ENCODE results near the gene RBM23.
"Not testable (repeated sequence)": the region's sequence is repeated elsewhere in the genome, so short reads cannot be mapped to it uniquely, and the experiment has no call there.

The RBM23 gene

DNA sequence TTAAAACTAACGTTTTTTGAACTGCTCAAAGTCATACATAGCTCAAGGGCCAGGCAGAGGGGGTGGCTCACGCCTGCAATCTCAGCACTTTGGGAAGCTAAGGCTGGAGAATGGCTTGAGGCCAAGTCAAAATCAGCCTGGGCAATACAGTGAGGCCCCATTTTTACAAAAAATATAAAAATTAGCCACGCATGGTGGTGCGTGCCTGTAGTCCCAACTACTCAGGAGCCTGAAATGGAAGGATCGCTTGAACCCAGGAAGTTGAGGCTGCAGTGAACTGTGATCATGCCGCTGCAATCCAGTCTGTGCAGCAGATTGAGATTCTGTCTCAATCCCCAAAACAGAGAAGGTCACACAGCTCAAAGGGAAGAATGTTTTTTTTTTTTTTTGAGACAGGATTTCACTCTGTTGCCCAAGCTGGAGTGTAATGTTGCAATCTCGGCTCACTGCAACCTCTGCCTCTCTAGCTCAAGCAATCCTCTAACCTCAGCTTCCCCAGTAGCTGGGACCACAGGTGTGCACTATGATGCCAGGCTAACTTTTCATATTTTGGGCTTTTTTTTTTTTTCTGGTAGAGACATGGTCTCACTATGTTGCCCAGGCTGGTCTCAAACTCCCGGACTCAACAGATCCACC, 2.9 kb downstream of the RBM23 start:
- no peak for DNase-seq

DNA sequence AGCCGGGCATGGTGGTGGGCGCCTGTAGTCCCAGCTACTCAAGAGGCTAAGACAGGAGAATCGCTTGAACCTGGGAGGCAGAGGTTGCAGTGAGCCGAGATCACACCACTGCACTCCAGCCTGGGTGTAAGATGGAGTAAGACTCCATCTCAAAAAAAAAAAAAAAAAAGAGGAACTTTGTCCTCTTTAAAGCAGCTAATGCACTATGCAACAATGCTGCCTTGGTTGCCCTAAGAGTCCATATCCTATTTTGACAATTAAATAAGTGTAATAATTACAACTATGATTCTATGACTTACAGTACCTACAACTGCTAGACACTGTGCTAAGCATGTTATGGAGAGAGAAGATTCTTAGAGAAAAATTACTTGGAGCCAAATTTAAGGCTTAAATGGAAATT, 4.1 kb downstream of the RBM23 start:
- not testable (repeated sequence) for DNase-seq

DNA sequence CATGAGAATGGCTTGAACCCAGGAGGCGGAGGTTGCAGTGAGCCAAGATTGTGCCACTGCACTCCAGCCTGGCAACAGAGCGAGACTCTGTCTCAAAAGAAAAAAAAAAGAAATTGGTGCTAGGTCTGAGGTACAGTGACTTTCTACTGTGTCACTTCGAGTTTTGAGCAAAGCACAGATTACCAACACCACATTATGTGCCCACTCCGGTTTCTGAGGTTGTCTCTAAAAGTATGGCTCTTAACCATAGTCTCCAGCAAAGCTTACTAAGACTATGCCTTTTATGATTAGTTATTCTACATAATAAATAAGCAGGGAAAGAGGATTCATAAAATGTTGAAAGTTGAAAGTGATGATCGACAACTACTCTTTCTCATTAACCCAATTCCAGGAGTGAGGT, 8.0 kb downstream of the RBM23 start:
- DNase-seq, result no peak

DNA sequence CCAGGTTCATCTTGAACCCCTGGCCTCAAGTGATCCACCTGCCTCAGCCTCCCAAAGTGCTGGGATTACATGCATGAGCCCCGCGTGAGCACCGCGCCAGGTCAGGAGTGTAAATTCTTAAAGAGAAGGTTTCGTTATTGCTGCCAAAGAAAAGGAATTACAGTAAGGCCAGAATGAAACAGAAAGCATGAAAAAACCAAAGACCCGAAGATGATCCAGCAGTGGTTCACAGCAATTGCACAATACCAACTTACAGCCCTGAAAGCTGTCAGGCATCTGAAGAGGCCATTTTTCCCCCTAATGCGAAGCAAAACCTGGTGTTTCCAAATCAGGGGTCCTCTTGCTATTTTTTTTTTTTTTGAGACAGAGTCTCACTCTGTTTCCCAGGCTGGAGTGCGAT, 10.3 kb downstream of the RBM23 start:
- no peak for DNase-seq

DNA sequence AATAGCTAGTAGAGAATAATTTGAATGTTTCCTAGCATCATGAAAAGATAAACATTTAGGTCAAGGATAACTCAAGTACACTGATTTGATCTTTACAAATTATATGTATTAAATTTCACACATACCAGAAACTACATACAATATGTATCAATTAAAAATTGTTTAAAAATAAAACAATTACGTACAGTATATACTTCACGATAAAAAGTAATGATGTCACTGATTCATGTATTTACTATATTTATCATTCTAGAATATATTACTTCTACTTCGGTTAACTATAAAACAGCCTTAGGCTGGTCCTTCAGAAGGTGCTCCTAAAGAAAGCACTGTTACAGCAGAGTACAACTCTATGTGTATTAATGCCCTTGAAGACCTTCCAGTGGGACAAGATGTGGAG, 11.5 kb downstream of the RBM23 start:
- no peak for DNase-seq

DNA sequence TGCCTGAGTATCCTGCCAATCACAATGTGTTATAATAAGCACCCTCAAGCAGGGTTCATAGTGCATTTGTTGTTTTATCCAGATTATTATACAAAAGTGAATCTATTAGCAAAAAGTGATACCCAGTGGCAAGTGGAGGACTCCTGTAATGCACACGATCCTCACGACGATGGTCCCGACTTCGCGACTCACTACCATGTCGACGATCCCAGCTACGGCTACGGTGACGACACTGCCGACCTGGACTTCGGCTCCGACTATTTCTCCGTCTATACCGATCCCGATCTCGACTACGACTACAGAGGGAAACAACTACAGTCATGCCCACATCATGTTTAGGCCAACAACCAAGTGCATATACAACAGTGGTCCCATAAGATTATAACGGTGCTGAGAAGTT, 12.9 kb downstream of the RBM23 start:
- no peak for DNase-seq

DNA sequence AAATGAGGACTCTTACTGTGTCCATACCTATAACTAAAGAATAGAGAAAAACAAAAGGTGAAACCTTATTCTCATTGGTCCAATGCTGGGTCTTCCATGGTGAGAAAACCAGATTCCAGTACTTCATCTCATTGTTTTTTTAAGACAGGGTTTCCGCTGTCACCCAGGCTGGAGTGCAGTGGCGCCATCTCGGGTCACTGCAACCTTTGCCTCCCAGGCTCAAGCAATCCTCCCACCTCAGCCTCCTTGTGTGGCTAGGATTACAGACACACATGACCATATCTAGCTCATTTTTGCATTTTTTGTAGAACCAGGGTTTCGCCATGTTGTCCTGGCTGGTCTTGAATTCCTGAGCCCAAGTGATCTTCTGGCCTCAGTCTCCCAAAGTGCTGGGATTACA, 13.3 kb downstream of the RBM23 start:
- DNase-seq, result no peak

DNA sequence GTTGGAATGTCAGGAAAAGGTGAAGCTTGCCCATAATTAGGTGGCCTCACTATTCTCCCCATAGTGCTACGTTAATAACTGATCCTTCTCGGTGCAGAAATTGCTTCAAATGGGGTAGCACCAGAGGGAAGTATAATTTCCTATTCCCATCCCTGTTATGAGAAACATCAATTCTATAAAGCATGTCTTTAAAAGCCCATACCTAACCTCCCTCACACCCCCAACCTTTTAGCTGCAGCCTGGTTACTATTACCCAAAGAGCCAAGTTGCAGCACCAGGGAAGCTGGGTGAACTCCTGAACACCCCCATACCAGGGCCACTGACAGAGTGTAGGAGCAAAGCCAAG, 15.2 kb downstream of the RBM23 start:
- no peak for DNase-seq

DNA sequence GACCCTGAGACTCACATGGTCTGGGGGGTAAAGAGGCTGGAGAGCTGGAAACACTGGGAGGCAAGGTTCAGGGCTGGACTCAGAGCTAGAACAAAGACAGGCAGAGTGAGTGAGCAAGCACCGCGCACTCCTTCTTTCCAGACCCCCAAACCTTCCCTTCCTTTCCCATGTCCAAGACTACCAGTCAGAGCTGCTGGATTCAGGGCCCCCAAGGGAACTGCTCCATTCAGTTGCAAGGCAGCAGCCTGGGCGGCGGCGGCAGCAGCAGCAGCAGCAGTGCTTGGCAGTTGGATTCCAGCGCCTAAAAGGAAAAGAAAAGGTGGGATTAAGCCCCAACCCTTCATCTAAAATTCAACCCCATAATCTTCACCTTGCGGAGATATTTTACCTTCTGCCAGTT, 17.1 kb downstream of the RBM23 start:
- DNase-seq, result no peak

DNA sequence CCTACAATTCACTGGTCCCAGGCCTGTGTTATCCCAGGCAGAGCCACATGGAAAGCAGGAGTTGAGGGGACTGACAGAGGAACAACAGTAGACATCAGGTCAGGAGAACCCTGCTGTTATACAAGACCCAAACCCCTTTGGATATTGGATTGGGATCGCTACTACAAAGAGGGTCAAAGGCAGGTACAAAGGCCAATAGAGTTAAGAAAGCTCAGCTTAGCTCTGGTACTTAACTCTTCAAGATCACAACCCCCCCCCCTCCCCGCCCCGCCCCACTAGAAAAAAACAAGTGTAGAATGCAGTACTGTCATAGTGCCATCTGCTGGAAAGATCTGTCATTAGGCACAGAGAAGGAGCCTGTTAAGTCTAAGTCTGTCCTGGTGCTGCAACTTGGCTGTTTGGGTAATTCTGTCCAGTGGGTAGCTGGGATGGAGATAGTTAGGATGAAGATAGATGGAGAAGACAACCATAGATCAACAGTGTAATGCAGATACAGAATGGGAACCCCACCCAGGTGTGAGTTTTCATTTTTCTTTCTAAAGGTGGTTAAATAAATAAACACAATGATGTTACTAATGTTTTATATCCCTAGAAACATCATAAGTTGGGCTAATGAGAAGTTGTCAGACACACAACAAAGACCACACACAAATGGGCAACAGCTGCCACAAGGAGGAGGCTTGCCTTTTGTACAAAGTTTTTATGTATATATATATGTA, 18.7 kb downstream of the RBM23 start:
- DNase-seq, result peak; percentile 40

DNA sequence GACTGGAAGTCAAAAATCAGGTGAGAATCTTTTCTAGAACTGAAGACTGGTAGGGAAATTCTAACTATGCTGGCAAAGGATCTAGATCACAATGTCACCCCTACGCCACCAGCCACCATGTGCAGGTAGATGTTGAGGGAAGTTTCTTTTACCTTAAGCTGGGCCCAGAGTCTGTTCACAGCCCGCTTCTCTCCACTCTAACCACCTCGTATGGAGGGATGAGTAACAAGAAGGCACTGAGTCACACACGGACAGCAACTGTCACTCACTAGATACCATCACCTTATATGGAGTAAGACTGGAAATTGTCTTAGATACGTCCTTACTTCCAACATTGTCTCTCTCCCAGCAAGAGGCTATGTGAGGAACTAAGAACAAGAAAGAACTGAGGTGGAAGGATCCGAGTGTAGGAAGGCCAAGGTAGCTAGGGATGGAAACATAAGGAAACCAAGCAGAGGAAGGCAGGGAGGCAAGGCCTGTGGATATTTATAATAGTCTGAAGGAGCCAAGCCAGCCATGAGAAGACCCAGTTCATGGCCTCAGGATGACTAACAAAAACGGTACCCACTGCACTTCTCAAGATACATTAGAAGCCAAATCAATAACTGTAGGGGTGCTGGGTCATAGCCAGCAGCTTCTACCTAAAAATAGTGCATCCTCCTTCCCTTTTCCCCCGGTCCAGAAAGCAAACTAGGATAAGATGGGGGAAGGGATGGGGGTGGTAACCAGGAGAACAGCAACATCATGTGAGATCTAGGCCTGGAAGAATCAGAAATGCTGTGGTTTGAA, 20.5 kb downstream of the RBM23 start:
- DNase-seq, result no peak

DNA sequence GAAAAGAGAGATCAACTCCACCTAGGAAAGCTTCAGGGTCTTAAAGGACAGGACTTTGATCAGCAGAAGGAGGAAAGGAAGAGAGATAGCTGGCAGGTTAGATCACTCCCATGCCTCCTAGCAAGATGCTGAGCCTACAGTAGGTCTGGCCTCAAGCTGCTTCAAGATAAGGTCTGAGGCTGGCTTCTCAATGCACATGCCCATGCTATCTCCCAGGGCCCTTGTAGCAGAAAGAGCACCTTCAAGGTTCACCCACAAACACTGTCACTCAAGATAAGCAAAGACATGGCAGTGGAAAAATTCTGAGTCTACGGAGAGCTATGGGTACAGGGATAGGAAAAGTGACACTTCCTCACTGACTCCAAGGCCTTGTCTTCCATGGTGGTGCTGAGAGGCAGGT, 21.6 kb downstream of the RBM23 start:
- no peak for DNase-seq

DNA sequence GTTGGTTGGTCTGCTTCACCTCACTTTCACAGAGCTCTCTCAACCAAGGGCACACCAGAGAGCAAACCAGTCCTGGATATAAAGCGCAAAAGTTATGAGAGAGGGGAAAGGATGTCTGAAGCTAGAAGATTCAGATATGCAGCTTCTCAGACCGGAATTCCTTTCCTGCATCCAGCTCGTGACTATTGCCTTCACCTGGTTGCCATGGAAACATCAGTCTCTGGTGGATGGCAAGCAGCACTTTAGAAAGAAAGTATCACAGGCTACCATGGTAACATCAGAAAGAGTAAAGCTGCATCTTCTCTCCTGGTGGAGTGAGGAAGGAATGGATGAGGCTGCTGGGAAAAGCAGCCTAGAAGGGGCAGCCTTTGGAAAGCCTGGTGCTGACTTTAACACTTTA, 22.2 kb downstream of the RBM23 start:
- DNase-seq, result no peak

DNA sequence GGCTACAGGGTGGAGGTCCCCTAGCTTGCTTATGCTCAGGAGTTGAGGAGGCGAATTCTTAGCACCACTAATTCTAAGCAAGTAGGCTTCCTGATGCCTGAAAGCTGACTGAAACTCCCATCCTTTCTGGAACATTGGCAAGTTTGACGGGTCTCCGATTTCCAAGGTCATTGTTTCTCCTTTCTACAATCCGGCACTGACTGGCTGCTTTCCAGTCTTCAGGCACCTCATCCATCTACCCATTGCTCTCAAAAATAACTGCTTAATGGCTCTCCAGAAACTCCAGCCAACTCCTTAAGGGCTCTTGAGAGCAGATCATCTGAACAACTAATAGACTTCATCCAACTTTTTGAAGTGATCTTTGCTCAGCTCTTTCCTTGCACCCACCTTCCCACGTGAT, 22.6 kb downstream of the RBM23 start:
- DNase-seq, result no peak

DNA sequence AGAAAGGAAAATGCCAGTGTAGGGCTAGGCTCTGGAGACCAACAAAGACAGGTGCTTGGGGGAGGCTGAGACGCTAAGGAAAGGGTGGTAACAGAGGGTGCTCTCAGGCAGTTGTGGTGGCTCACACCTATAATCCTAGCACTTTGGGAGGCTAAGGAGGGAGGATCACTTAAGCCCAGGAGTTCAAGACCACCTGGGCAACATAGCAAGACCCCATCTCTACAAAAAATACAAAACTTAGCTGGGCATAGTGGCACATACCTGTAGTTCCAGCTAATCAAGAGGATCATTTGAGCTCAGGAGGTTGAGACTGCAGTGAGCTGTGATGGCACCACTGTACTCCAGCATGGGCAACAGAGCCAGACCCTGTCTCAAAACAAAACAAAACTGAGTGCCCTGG, 23.5 kb downstream of the RBM23 start:
- no peak for DNase-seq

DNA sequence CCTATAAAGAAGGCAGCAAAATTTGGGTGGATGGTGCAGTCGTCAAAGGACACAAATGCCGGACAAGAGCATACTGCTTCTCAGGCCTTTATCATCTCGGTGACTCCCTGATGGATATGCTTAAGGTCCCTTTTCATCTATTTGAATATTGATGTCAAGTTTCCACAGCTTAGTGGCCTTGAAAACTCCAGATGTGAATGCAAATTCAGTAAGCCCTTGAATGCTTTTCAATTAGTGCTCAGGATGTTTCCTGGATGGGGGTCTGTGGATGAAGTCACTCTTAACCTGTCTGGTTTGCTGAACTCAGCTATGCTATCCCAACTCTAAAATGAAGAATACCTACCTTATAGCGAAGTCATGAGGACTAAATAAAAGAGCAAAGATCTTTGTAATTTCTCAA, 25.2 kb downstream of the RBM23 start:
- no peak for DNase-seq

DNA sequence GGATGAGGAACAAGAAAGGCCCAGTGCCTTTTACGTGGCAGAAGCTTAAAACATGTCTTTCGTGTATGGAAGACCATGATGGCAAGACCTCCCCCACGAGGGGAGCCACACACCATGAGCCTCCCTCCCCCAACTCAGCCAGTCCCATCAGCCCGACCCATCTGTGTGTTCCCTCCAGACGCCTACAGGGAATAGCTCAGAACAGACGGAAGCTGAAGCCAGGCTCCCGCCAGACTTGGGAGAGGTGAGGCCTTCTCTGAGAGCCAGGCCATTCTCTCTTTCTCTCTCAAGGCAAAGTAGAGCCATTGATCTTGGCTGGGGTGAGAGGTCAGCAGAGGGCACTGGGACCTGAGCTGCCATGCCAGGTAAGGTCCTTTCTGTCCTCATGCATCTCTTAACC, 26.5 kb downstream of the RBM23 start:
- DNase-seq, result no peak

DNA sequence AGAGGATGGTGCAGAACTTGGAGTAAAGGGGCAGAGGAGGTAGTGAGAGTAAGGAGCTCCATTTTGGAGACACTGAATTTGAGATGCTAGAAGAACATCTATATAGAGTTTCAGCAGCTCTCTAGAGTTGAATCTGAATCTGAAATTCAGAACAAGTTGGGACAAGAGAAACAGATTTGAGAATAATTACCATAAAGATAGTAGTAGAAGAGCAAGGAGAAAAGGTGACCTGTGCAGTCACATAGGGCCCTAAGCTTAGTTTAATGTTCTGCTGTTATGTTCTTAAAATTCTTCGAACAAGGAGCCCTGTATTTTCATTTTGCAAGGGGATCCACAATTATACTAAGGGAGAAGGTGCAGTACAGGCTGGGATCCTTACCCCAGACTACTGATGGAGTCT, 28.5 kb downstream of the RBM23 start:
- no peak for DNase-seq

DNA sequence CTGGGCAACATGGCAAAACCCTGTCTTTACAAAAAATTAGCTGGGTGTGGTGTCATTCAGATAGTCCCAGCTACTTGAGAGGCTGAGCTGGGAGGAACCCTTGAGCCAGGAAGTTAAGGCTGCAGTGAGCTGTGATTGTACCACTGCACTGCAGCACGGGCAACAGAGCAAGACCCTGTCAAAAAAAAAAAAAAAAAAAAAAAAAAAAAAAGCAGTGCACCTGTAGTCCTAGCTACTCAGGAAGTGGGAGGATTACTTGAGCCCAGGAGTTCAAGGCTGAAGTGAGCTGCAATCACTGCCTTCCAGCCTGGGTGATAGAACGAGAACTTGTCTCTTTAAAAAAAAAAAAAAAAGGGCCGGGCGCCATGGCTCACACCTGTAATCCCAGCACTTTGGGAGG, 30.3 kb downstream of the RBM23 start:
- DNase-seq, result no peak

DNA sequence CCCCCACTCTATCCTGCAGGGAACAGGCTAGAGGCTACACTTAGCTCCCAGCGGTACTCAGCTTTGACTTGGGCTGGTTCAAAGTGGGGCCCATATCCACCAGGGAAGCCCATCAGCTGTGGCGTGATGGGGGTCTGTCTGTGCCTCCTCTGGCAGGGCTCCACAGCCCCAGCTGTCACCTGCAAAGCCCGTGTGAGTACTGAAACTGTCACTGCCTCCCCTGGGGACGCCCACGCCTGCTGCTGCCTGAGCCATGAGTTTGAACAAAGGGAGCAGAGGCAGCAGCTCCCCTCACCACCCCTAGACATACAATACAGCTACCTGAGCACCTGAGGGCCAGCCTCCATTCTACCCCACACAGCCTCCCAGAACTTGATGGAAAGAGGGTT, 31.0 kb downstream of the RBM23 start:
- no peak for DNase-seq

DNA sequence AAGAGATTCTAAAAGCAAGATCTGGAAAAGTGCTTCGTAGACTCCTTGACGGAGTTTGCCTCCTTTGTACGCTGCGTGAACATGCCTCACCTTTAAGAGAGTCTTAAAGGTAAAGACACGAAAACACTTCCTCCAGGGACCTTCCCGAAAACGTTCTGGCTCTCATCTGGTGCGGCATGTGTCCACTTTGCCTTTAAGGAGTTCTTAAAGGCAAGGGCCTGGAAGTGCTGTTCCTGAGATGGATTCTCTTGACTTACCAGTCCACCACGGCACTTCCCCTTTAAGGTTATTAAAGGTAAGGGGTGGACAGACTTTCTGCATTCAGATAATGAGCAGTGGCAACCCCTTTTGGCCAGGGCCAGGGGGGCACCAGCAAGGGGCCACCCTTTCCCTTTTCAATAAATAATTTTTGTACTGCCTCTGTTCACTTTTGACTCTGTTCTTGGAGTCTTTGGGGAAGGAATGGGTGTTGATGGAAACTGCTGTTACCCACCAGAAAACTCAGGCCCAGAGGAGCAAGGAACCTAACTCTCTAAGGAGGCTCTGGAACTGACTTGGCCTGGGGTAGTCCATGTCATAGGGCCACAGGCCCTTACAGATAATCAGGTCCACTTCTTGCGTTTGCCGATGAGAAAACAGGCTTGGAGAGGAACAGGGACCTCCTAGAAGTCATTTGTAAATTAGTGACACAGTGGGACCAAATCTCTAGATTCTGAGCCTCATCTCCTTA, 31.5 kb downstream of the RBM23 start:
- peak; percentile 36 for DNase-seq

DNA sequence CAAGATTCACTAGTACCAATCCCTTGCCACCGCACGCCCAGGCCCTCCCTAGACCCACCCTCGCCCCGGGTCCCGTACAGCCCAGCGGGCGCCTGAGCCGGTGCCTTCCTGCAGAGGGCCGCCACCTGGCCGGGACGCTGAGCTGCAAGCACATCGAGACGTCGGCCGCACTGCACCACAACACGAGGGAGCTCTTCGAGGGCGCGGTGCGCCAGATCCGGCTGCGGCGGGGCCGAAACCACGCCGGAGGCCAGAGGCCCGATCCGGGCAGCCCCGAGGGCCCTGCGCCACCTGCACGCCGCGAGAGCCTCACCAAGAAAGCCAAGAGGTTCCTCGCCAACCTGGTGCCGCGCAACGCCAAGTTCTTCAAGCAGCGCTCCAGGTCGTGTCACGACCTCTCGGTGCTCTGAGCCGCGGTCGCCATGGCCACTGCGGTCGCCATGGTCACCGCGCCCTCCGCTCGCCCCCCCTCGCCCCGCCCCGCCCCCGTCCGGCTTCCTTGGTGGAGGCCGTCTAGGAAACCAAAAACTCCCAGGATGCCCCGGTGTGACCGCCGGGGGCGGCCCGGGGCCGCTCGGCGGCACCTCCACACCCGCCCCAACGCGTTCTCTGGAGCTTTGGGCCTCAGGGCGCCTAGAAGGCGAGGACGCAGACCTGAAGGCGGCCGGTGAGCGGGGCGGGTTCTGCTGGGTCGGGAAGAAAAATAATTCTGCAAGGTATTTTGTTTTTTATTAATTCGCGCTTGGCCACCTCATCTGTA, 32.3 kb downstream of the RBM23 start:
- DNase-seq, result no peak

DNA sequence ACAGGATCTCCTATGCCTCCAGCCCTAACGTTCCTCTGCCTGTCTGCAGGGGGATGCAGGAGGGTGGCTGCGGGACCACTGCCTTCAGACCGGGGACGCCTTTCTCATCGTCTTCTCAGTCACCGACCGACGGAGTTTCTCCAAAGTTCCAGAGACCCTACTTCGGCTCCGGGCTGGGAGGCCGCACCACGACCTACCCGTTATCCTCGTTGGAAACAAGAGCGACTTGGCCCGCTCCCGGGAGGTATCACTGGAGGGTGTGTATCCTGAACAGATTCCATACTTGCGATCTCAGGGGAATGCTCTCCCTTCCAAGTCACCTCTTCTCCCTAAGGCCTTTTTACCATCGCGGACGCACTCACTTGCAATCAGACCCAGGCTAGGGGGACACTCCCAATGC, 33.0 kb downstream of the RBM23 start:
- no peak for DNase-seq

Data from NCI-H226 (cell line).